Activated gamma-delta T cell treated with Interleukin-2 at 50 U/mL for 16 hours (primary cell): ENCODE results near the gene PIGB.
"Not testable (repeated sequence)": the region's sequence is repeated elsewhere in the genome, so short reads cannot be mapped to it uniquely, and the experiment has no call there.

Experiments
- DNase-seq: peaks from one replicate; pipeline ENCODE4 v3.0.0-alpha.2; 2020

PIGB gene

GRCh38 chr15:55318588-55319494 lies at the start of gene PIGB, which contains the start of gene PIGBOS1:
TSS of gene PIGB (plus strand) at chr15:55319222. CDS start at chr15:55319251, 29 bp downstream.
TSS of gene PIGBOS1 (minus strand) at chr15:55319123. CDS start at chr15:55317792, 1,331 bp downstream.
- DNase-seq: peak; percentile 69

- DNase-seq: no peak
Observed at GRCh38 chr15:55270291-55270690, 48.7 kb upstream of the PIGB start.

GRCh38 chr15:55276324-55276723 lies 42.7 kb upstream of the PIGB start:
- DNase-seq: no peak

- peak; percentile 54 for DNase-seq
Observed at GRCh38 chr15:55277116-55277564, 41.9 kb upstream of the PIGB start.

GRCh38 chr15:55277715-55278114 lies 41.3 kb upstream of the PIGB start:
- DNase-seq: no peak

GRCh38 chr15:55279100-55279745 lies 39.8 kb upstream of the PIGB start:
- no peak for DNase-seq

- peak; percentile 57 for DNase-seq
Observed at GRCh38 chr15:55279746-55280351, 39.2 kb upstream of the PIGB start.

- DNase-seq: not testable (repeated sequence)
Observed at GRCh38 chr15:55280589-55280988, 38.4 kb upstream of the PIGB start.

- no peak for DNase-seq
Observed at GRCh38 chr15:55281517-55282228, 37.3 kb upstream of the PIGB start.

GRCh38 chr15:55282284-55282833 lies 36.7 kb upstream of the PIGB start:
- no peak for DNase-seq

GRCh38 chr15:55283379-55284147 lies 35.5 kb upstream of the PIGB start:
- DNase-seq: no peak

- DNase-seq: no peak
Observed at GRCh38 chr15:55284426-55284825, 34.6 kb upstream of the PIGB start.

- DNase-seq: not testable (repeated sequence)
Observed at GRCh38 chr15:55286442-55287189, 32.4 kb upstream of the PIGB start.

- DNase-seq: no peak
Observed at GRCh38 chr15:55288006-55288717, 30.9 kb upstream of the PIGB start.

GRCh38 chr15:55289011-55289745 lies 29.8 kb upstream of the PIGB start:
- DNase-seq: peak; percentile 23

- DNase-seq: peak; percentile 64
Observed at GRCh38 chr15:55289746-55290527, 29.1 kb upstream of the PIGB start, which contains the start of gene RAB27A. TSS of gene RAB27A (minus strand) at chr15:55289813. CDS start at chr15:55234934, 54,879 bp downstream.

- DNase-seq: peak; percentile 83
Observed at GRCh38 chr15:55290528-55291057, 28.4 kb upstream of the PIGB start.

- no peak for DNase-seq
Observed at GRCh38 chr15:55297315-55297714, 21.7 kb upstream of the PIGB start.
